A549 treated with Hydrocortisone at 1 μM for 4 hours (cell line): ENCODE data around the gene ERMN. TPM values are rescaled to one million over a fixed set of nuclear protein-coding genes. Genes with fewer than 3 reads are reported as not detected.

Experiments used
- total RNA-seq: library from RNA; stranded (reverse); fragments of 200-300 nt; extraction: Qiagen RNA extraction; gene quantifications from 5 replicates; pipeline ENCODE4 v1.2.3, GENCODE V29; 2022

The ERMN gene, protein sequence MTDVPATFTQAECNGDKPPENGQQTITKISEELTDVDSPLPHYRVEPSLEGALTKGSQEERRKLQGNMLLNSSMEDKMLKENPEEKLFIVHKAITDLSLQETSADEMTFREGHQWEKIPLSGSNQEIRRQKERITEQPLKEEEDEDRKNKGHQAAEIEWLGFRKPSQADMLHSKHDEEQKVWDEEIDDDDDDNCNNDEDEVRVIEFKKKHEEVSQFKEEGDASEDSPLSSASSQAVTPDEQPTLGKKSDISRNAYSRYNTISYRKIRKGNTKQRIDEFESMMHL
- total RNA-seq = not detected in 5 replicates

DNA sequence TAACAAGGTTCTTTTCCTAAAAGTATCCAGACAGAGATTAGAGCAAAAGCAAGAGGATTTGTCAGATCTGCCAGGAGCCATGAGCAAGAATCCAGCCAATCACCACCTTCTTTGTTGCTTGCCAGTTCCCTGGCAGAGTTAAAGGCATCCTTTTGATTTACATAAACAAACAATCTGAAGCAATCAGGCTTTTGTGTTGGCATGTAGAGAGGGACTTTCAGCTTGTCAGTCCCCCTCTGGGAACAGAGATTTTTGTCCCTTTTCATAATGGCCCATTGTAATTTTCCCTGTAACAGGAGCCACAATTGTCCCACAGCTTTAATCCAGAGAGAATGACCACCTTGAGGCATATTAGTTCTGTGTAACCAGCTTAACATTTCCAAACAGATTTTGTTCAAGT is at the start of gene ERMN:
Gene ERMN (minus strand): TSS at position 39 of the 400 bp plus-strand sequence. CDS start 182 bp downstream, outside the sequence.

Other genes with a start within 250 kb of the ERMN start
- gene GALNT5, start 68.1 kb downstream of the ERMN start, total RNA-seq = 1.9 to 2.8 TPM (median 2.1 TPM) in 5 replicates
- gene CYTIP, start 118.3 kb upstream of the ERMN start, total RNA-seq = 0.09 to 0.22 TPM (median 0.20 TPM) in 3 of 5 replicates, not detected in the others